ENCODE results near the gene RORB. TPM values are rescaled to one million over a fixed set of nuclear protein-coding genes. Genes with fewer than 3 reads are reported as not detected.

RORB gene
- total RNA-seq, 2 experiments from 2014 or later: 0.04 to 0.11 TPM

DNA sequence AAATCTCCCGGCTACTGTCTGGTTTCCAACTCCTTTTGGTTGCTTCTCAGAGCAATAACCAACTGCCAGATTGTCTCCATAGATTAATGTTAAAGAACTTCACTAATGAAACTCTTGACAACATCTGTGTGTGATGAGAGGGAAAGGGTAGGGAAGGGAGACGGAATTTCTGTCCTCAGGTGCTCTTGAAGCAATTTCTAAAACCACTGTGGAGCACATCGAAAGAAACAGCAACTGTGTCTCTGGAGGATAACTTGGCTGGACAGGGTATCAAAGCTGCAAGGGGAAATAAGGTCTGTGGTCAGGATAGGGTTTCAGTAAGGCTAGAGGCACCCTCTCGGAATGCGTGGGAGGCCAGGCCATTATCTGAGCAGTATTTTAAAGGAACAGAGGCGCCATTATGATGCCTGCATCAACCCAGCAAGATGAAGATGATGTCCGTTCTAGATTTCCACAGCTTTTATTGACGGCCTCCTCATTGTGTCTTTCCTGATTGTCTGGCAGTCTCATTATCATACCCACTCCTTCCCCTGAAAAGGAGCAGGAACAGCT is 76.6 kb downstream of the RORB start:
- CTCF ChIA-PET: no interaction called here
- TF ChIP-seq, protein P1, sequence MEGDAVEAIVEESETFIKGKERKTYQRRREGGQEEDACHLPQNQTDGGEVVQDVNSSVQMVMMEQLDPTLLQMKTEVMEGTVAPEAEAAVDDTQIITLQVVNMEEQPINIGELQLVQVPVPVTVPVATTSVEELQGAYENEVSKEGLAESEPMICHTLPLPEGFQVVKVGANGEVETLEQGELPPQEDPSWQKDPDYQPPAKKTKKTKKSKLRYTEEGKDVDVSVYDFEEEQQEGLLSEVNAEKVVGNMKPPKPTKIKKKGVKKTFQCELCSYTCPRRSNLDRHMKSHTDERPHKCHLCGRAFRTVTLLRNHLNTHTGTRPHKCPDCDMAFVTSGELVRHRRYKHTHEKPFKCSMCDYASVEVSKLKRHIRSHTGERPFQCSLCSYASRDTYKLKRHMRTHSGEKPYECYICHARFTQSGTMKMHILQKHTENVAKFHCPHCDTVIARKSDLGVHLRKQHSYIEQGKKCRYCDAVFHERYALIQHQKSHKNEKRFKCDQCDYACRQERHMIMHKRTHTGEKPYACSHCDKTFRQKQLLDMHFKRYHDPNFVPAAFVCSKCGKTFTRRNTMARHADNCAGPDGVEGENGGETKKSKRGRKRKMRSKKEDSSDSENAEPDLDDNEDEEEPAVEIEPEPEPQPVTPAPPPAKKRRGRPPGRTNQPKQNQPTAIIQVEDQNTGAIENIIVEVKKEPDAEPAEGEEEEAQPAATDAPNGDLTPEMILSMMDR (IDR thresholded peaks at IDR 0.05): no peak
- Mint-ChIP-seq H3K27me3 (peaks cover 1% of the 10 kb centered on the region), H3K27ac (no peak overlapping the region), H3K4me3 (no peak overlapping the region), H3K9me3 (no peaks in the 10 kb centered on the region), H3K36me3 (ENCODE audit: low read depth) (no peaks in the 10 kb centered on the region), H3K4me1 (ENCODE audit: low read depth) (no peaks in the 10 kb centered on the region)
- intact Hi-C loops (cut with micrococcal nuclease): no loop called here
- ATAC-seq: no peak
- POLR2A ChIA-PET: no interaction called here
- no peak for DNase-seq

DNA sequence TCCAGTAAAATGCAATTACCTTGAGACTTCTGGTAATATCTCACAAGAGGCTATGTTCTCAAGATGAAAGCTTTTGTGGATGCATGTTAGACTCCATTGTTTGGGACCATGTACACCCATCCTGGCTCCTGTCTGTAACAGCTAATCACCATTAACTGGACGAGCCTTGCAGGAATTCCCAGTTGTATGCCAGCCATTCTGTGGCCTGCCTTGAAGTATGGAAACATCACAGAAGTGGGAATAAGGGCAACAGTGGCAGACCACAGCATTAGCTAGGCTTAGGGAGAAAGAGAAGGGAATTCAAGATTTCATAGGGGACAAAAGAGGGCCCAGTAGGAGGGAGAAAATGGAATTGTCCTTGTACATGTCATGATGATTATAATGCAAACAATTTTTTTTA is 79.0 kb downstream of the RORB start:
- TF ChIP-seq, protein P1 (IDR thresholded peaks at IDR 0.05): no peak
- CTCF ChIA-PET: interaction anchor here (1.0 to 1.3 kb wide), 2 partner anchors 9 to 167 kb away, joined by 3 read pairs; no protein-coding TSS in a partner anchor

DNA sequence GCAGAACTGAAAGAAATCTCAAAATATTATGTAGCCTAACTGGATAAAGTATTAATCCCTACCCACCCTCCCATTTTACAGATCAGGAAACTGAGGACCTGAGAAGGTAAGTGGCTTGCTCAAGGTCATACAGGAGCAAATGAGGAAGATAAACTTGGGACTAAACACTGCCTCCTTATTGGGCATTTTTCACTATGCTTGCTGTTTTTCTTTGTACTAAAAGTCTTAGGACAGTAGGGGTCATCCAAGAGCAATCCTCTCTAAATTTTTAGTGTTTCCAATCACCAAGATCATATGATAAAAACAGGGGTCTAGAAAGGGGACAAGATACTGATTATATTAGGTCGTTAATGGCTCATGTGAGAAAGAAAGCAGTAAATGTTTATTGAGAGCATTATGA is 80.8 kb downstream of the RORB start:
- no peaks in the 10 kb centered on the region for H3K4me1 Mint-ChIP-seq (ENCODE audit: low read depth)
- H3K9me3 Mint-ChIP-seq: no peaks in the 10 kb centered on the region
- DNase-seq: no peak
- intact Hi-C loops (cut with micrococcal nuclease): no loop called here
- POLR2A ChIA-PET: no interaction called here
- H3K4me3 Mint-ChIP-seq: no peak overlapping the region
- no peaks in the 10 kb centered on the region for H3K36me3 Mint-ChIP-seq (ENCODE audit: low read depth)
- ATAC-seq: no peak
- TF ChIP-seq, protein P1 (IDR thresholded peaks at IDR 0.05): peak; percentile 33
- CTCF ChIA-PET: no interaction called here
- no peak overlapping the region for H3K27ac Mint-ChIP-seq
- no peaks in the 10 kb centered on the region for H3K27me3 Mint-ChIP-seq

More for the DNA sequence above, 79.0 kb downstream of the RORB start:
- Mint-ChIP-seq H3K4me1 (ENCODE audit: low read depth) (no peaks in the 10 kb centered on the region), H3K27me3 (peaks cover 1% of the 10 kb centered on the region), H3K36me3 (ENCODE audit: low read depth) (no peaks in the 10 kb centered on the region), H3K4me3 (no peak overlapping the region), H3K9me3 (no peaks in the 10 kb centered on the region), H3K27ac (no peak overlapping the region)
- ATAC-seq: no peak
- DNase-seq: no peak
- intact Hi-C loops (cut with micrococcal nuclease): no loop called here
- POLR2A ChIA-PET: no interaction called here

DNA sequence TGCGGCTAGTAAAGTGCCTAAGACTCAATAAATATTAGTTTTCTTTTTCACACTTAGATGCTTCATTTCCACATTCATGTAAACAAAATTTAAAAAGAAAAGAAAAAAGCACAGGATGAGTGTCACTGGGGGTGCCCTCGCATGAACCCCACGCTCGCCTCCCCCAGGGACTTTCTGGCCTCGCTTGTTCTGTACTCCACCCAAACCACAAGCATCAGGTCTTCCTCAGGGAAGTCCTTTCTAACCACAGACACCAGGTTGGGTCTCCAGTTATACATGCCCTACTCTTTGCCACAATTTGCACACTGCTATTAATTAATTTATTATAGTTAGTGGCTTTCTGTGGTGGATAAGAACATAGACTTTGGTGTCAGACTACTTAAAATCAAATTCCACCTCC is 92.4 kb downstream of the RORB start:
- TF ChIP-seq, protein P1 (IDR thresholded peaks at IDR 0.05): no peak
- POLR2A ChIA-PET: no interaction called here
- peaks cover 4% of the 10 kb centered on the region for H3K27me3 Mint-ChIP-seq
- CTCF ChIA-PET: no interaction called here
- DNase-seq: no peak
- intact Hi-C loops (cut with micrococcal nuclease): no loop called here
- H3K27ac Mint-ChIP-seq: no peak overlapping the region
- H3K4me1 Mint-ChIP-seq (ENCODE audit: low read depth): no peaks in the 10 kb centered on the region
- H3K4me3 Mint-ChIP-seq: no peak overlapping the region
- ATAC-seq: no peak
- no peaks in the 10 kb centered on the region for H3K36me3 Mint-ChIP-seq (ENCODE audit: low read depth)
- no peaks in the 10 kb centered on the region for H3K9me3 Mint-ChIP-seq

DNA sequence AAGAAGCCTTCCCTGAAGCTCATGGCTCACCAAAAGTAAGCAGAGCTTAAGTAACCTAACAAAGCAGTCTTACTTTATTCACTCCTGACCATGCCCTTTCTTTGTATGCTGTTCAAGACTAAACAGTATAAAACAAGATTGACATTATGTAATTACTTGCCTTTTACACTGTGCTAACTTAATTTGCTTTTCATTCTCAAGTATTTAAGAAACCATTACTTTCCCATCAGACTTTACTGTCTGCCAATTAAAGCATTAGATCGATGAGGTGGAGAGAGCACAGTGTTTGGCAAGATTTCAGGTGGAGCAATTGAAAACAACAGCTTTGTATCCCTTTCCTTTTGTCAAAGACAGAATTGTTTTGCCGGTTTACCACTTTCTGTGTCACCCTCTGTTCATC is 98.2 kb downstream of the RORB start:
- no peak for DNase-seq

More for the DNA sequence above, 98.2 kb downstream of the RORB start:
- intact Hi-C loops (cut with micrococcal nuclease): loop anchor here (10.0 kb wide), 1 partner anchor 150 kb away; no protein-coding TSS in a partner anchor
- TF ChIP-seq, protein P1 (IDR thresholded peaks at IDR 0.05): no peak
- ChIA-PET CTCF (interaction anchor here (0.7 to 1.6 kb wide), 2 partner anchors 15 to 106 kb away, joined by 3 read pairs; no protein-coding TSS in a partner anchor), POLR2A (no interaction called here)
- Mint-ChIP-seq H3K36me3 (ENCODE audit: low read depth) (no peaks in the 10 kb centered on the region), H3K4me3 (no peak overlapping the region), H3K4me1 (ENCODE audit: low read depth) (no peaks in the 10 kb centered on the region), H3K9me3 (no peaks in the 10 kb centered on the region), H3K27ac (no peak overlapping the region), H3K27me3 (peaks cover 8% of the 10 kb centered on the region)
- ATAC-seq: no peak
